Activated T-helper 1 cell treated with anti-CD3 and anti-CD28 coated beads, Interleukin-12 subunit alpha, Interleukin-12 subunit beta, Interleukin-2, Interleukin-4 antibody, amounts not matched to agents 30 ng/mL and 10 ng/mL and 1 ng/mL, durations not matched to agents 14 hours and 24 hours and 36 hours (primary cell): ENCODE data around the gene CDKAL1. TPM values are rescaled to one million over a fixed set of nuclear protein-coding genes. Genes with fewer than 3 reads are reported as not detected.
"Not testable (repeated sequence)": the region's sequence is repeated elsewhere in the genome, so short reads cannot be mapped to it uniquely, and the experiment has no call there.

ENCODE experiments used
- DNase-seq: peaks from one replicate; pipeline ENCODE4 v3.0.0; 2021; ENCODE audit warnings: low spot score
- H3K27ac Mint-ChIP-seq: one replicate; pipeline ENCODE4 v1.8.0; 2021; ENCODE audit warnings: mild to moderate bottlenecking, mixed read lengths
- H3K27me3 Mint-ChIP-seq: one replicate; pipeline ENCODE4 v1.8.0; 2022; ENCODE audit warnings: mild to moderate bottlenecking, moderate library complexity, mixed read lengths; ENCODE audit not compliant: insufficient read depth
- H3K36me3 Mint-ChIP-seq: one replicate; pipeline ENCODE4 v1.8.0; 2021; ENCODE audit warnings: low read depth, mixed read lengths
- H3K4me1 Mint-ChIP-seq: one replicate; pipeline ENCODE4 v1.8.0; 2021; ENCODE audit warnings: low read depth, mixed read lengths
- H3K4me3 Mint-ChIP-seq: one replicate; pipeline ENCODE4 v1.8.0; 2021; ENCODE audit warnings: mild to moderate bottlenecking, moderate library complexity, mixed read lengths
- H3K9me3 Mint-ChIP-seq: one replicate; pipeline ENCODE4 v1.8.0; 2021; ENCODE audit warnings: mixed read lengths
- intact Hi-C: fragments of 100-400 bp; cut with micrococcal nuclease; formaldehyde crosslinking; loops from one replicate; pipeline ENCODE4 v1.15.1; 2024
- total RNA-seq: library from RNA; stranded (reverse); gene quantifications from 2 replicates; pipeline ENCODE4 v1.2.3, GENCODE V29; 2022

Gene CDKAL1
- total RNA-seq, 1 donor from 2014 or later, result 32.2 TPM

DNA sequence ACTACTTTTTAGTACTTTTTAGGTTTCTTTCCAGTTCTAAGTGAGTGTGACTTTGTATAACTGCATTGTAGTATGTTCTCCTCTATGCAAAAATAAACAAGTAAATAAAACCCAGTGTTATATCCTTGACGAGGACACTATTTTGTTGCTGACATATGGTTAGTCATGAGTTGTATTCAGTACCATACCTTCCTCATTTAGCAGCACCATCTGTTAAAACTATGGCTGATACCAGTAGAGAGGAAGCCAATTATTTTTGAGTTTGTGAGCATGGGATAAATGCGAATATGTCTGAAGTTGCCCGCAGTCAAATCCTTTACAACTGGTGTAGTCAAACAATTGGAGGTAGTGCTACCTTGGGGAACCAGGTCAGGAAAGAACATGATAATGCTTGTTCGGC is 74.1 kb downstream of the CDKAL1 start:
- Mint-ChIP-seq H3K4me3 (no peak overlapping the region), H3K36me3 (peaks cover 7% of the 10 kb centered on the region), H3K27me3 (no peaks in the 10 kb centered on the region), H3K27ac (no peak overlapping the region), H3K9me3 (peaks cover 5% of the 10 kb centered on the region), H3K4me1 (peaks cover 5% of the 10 kb centered on the region)
- no peak for DNase-seq
- intact Hi-C loops, result no loop called here

DNA sequence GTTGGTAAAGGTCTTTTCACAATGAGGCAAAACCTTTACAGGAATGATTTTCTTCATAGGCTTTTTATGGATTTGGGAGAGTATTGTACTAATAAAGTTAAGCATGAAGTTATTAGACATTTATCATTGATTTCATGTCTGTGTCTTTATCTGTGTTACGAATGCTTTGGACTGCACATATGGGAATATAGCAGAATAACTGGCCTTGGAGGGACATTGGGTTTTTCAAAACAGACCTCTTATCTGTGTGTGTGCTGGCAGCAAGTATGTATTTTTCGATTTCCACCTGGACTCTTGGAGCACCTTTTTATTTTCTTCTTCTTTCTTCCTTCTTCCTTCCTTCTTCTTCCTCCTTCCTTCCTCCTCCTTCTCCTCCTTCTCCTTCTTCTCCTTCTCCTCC is 74.6 kb downstream of the CDKAL1 start:
- intact Hi-C loops, result no loop called here
- no peak overlapping the region for H3K27ac Mint-ChIP-seq
- no peak for DNase-seq
- peaks cover 5% of the 10 kb centered on the region for H3K9me3 Mint-ChIP-seq
- H3K27me3 Mint-ChIP-seq, result no peaks in the 10 kb centered on the region
- H3K4me3 Mint-ChIP-seq, result no peak overlapping the region
- peaks cover 7% of the 10 kb centered on the region for H3K36me3 Mint-ChIP-seq
- H3K4me1 Mint-ChIP-seq, result peaks cover 5% of the 10 kb centered on the region

DNA sequence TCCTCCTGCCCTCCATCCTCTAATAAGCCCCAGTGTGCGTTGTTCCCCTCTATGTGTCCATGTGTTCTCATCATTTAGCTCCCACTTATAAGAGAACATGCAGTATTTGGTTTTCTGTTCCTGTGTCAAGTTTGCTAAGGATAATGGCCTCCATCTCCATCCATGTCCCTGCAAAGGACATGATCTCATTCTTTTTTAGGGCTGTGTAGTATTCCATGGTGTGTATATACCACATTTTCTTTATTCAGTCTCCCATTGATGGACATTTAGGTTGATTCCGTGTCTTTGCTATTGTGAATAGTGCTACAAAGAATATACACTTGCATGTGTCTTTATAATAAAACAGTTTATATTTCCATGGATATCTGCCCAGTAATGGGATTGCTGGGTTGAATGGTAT is 75.7 kb downstream of the CDKAL1 start:
- H3K36me3 Mint-ChIP-seq, H3K27ac Mint-ChIP-seq, H3K4me1 Mint-ChIP-seq, H3K27me3 Mint-ChIP-seq, DNase-seq, H3K4me3 Mint-ChIP-seq, H3K9me3 Mint-ChIP-seq, intact Hi-C loops: not testable (repeated sequence)

DNA sequence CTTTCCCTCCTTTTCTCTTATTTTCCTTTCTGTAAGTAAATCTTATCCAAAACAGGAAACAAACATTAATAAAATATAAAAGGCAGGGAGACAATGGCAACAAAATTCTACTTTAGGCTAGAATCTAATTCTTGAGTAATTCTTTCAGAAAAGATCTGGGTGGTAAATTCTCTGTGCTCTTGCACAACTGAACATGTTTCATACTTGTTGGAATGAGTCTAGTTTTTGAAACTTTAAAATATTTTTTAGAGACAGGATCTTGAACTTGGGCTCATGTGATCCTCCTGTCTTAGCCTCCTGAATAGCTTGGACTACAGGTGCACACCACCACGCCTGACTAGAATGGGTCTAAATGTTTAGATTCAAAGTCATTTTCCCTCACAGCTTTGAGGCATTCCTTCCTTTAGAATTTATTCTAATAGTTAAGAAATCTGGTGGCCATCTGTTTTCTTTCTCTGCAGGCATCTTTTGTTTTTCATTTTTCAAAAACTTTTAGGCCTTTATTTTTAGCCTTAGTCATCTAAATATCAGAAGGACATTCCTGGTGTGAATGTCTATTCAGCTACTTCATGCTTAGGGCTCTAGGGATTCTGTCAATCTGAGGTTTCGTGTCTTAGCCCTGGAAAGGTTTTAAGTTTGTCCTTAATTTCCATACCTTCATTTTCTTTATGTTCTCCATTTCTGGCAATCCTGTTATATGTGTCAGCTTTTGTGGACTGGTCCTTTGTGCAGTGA is 76.5 kb downstream of the CDKAL1 start:
- H3K27me3 Mint-ChIP-seq, result no peaks in the 10 kb centered on the region
- H3K27ac Mint-ChIP-seq, result no peak overlapping the region
- H3K4me3 Mint-ChIP-seq, result no peak overlapping the region

DNA sequence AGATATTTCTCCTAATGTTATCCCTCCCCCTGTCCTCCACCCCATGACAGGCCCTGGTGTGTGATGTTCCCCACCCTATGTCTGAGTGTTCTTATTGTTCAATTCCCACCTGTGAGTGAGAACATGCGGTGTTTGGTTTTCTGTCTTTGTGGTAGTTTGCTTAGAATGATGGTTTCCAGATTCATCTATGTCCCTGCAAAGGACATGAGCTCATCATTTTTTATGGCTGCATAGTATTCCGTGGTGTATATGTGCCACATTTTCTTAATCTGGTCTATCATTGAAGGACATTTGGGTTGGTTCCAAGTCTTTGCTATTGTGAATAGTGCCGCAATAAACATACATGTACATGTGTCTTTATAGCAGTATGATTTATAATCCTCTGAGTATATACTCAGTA is 83.3 kb downstream of the CDKAL1 start:
- not testable (repeated sequence) for H3K36me3 Mint-ChIP-seq, H3K27me3 Mint-ChIP-seq

More for the DNA sequence above, 76.5 kb downstream of the CDKAL1 start:
- intact Hi-C loops, result no loop called here
- Mint-ChIP-seq H3K9me3 (peaks cover 5% of the 10 kb centered on the region), H3K36me3 (peaks cover 6% of the 10 kb centered on the region), H3K4me1 (peaks cover 5% of the 10 kb centered on the region)
- DNase-seq, result no peak

DNA sequence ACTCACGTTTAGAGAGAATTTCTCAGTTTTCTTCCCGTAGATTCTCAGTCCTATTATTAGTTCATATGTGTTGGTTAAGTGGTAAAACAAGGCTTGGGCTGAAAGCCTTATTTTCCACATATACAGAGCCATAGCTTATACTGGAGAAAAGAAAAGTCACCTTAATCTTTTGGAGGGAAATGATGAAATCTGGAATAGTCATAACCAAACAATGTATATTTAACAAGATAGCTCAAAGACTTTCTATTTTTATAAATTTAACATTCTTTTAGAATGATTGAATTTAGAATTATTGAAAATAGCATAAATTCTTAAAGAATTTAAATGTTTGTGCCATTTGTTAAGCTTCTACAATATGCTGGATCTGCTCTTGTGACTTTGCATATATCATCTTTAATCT is 85.8 kb downstream of the CDKAL1 start:
- H3K4me1 Mint-ChIP-seq, result peaks cover 12% of the 10 kb centered on the region
- intact Hi-C loops, result no loop called here
- H3K4me3 Mint-ChIP-seq, result no peak overlapping the region
- no peak overlapping the region for H3K27ac Mint-ChIP-seq
- no peak for DNase-seq
- H3K27me3 Mint-ChIP-seq, result no peaks in the 10 kb centered on the region
- H3K9me3 Mint-ChIP-seq, result peaks cover 9% of the 10 kb centered on the region
- peaks cover 11% of the 10 kb centered on the region for H3K36me3 Mint-ChIP-seq

More for the DNA sequence above, 83.3 kb downstream of the CDKAL1 start:
- H3K4me1 Mint-ChIP-seq, H3K4me3 Mint-ChIP-seq, intact Hi-C loops, DNase-seq, H3K9me3 Mint-ChIP-seq, H3K27ac Mint-ChIP-seq: not testable (repeated sequence)

DNA sequence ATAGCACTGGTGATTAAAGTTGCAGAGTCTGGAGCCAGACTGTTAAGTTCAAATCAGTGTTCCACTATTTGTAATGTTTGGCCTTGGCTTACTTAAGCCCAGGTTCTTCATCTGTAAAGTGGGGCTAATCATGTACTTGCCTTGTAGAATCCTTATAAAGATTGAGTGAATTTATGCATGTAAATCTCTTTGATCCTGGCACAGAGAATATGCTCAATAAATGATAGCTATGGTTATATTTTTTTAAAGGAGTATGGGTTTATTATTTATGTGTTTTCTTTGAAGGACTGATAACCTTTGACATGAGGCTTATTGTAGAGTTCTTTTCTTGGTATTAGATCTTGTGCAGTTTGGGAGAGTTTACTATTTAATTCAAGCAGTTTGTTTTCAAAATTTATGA is 89.5 kb downstream of the CDKAL1 start:
- Mint-ChIP-seq H3K27me3 (no peaks in the 10 kb centered on the region), H3K36me3 (peaks cover 8% of the 10 kb centered on the region), H3K4me3 (no peak overlapping the region), H3K27ac (no peak overlapping the region), H3K9me3 (no peaks in the 10 kb centered on the region), H3K4me1 (peaks cover 16% of the 10 kb centered on the region)
- DNase-seq, result no peak
- intact Hi-C loops, result no loop called here

DNA sequence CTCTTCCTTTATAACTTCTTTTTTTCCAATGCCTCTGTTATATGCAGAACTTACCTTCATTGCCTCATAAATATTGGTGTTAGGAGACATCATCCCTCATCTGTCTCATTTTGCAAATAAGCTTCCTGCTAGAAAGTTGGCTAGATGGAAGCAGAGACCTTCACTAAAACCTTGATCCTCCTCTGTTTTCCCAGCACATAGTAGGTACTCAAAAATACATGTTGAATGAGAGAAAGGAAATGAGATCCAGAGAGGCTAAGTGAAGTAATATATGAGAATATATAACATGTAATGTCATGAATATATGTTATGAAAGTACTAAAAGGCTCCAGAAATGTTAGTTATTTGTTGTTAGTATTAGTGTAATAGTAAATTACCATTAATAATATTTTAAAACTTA is 91.9 kb downstream of the CDKAL1 start:
- no peak overlapping the region for H3K4me3 Mint-ChIP-seq
- DNase-seq, result no peak
- peaks cover 8% of the 10 kb centered on the region for H3K36me3 Mint-ChIP-seq
- no peaks in the 10 kb centered on the region for H3K27me3 Mint-ChIP-seq
- intact Hi-C loops, result no loop called here
- H3K4me1 Mint-ChIP-seq, result peaks cover 28% of the 10 kb centered on the region
- no peak overlapping the region for H3K27ac Mint-ChIP-seq
- H3K9me3 Mint-ChIP-seq, result no peaks in the 10 kb centered on the region

DNA sequence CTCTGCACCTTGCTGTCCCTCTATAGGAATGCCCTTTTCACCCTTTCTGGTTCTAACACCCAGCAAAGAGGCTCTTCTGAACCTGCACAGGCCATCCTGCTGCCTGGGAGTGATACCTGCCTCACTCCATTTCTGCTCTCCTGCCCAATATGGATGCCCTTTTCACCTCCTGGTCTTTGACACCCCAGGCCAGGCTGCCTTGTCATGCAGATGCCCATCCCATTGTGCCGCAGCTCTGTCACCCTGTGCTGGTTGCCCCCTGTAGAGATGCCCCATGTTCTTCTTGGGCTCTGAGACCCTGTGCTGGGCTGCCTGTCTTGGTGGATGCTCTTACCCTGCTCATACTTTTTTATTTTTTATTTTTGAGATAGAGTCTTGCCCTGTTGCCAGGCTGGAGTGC is 95.3 kb downstream of the CDKAL1 start:
- DNase-seq, result no peak
- H3K27ac Mint-ChIP-seq, result no peak overlapping the region
- H3K27me3 Mint-ChIP-seq, result no peaks in the 10 kb centered on the region
- peaks cover 36% of the 10 kb centered on the region for H3K4me1 Mint-ChIP-seq
- no peaks in the 10 kb centered on the region for H3K9me3 Mint-ChIP-seq
- H3K4me3 Mint-ChIP-seq, result no peak overlapping the region
- peaks cover 7% of the 10 kb centered on the region for H3K36me3 Mint-ChIP-seq
- intact Hi-C loops, result no loop called here

DNA sequence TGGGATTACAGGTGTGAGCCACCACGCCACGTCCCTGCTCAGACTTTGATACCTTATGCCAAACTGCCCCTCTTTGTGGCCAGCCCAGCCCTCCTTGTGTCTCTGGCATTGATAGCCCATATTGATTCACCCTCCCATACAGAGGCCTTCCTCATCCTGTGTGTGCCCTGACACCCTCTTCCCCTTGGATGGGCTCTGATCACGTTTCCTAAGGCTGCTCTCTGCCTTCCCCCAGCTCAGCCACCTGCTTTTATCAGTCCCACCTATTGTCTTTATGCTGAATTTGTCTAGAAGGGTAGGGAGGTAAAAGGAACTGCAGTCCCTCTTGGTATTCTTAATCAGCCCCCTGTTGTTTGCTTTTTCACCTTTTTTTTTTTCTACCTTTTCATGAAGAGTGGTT is 95.9 kb downstream of the CDKAL1 start:
- intact Hi-C loops, result no loop called here
- H3K36me3 Mint-ChIP-seq, result peaks cover 7% of the 10 kb centered on the region
- H3K27ac Mint-ChIP-seq, result no peak overlapping the region
- no peaks in the 10 kb centered on the region for H3K27me3 Mint-ChIP-seq
- no peak for DNase-seq
- H3K9me3 Mint-ChIP-seq, result no peaks in the 10 kb centered on the region
- H3K4me1 Mint-ChIP-seq, result peaks cover 31% of the 10 kb centered on the region
- H3K4me3 Mint-ChIP-seq, result no peak overlapping the region

DNA sequence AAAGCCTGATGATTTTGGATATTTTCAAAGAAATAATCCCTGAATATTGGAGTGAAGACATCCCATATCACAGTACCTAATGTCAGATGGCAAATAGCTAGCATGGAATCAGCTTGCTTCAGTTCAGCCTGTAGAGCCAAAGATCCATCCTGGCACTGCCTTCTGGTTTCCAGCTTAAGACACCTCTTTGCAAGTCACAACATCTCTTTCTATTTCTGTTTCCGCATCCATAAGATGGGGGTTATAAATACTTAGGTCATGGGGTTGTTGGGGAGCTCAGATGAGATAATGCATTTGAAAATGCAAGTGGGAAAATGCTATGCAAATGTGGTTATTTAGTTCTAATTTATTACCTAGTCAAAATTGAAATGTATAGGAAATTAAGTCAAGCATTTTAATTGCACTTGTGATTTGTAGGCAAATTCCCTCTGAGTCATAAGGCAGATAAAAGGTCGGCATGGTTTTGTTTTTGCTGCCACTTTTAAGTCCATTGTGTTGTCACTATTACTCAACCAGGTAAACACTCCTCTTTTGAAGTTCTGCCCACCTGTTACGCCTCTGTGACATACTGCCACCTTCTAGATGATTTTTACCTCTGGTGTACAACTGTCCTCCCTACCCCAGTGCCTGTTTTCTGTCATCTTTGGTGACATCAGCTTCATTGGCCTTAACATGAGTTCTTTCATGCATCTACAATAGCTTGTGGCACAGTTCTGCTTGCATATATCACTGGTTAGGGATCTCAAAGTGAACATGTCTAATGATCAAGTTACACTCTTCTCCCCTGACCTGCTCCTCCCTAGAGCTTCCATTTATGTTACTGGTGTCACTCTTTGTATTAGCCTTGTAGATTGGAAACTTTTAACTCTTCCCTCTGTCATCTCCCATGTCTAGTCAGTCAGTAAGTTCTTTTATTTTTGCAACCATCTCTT is 96.6 kb downstream of the CDKAL1 start:
- peaks cover 30% of the 10 kb centered on the region for H3K4me1 Mint-ChIP-seq
- H3K9me3 Mint-ChIP-seq, result no peaks in the 10 kb centered on the region
- no peak overlapping the region for H3K27ac Mint-ChIP-seq
- peaks cover 7% of the 10 kb centered on the region for H3K36me3 Mint-ChIP-seq
- intact Hi-C loops, result loop anchor here (1.0 kb wide), 1 partner anchor 77 kb away; no protein-coding TSS in a partner anchor
- DNase-seq, result no peak
- H3K27me3 Mint-ChIP-seq, result no peaks in the 10 kb centered on the region
- H3K4me3 Mint-ChIP-seq, result no peak overlapping the region

DNA sequence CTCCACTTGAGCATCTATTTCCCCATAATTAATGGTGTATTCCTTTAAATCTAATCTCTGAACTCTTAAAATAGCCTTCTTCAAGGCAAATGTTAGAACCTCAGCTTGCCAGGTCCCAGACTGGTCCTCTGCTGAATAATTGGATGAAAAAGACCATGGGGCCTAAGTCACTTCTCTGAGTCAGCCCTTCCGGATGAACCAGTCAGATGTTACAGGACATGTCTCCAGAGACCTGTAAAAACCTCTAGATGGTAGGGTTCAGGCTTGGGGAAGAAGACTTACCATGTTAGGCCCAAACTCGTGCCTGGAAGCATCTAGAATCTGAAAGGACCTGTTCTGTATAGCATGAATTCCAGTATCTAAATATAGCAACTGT is 97.3 kb downstream of the CDKAL1 start:
- Mint-ChIP-seq H3K27ac (no peak overlapping the region), H3K9me3 (no peaks in the 10 kb centered on the region), H3K36me3 (peaks cover 4% of the 10 kb centered on the region), H3K4me1 (peaks cover 35% of the 10 kb centered on the region), H3K27me3 (no peaks in the 10 kb centered on the region), H3K4me3 (no peak overlapping the region)
- DNase-seq, result no peak
- intact Hi-C loops, result loop anchor here (1.0 kb wide), 1 partner anchor 77 kb away; no protein-coding TSS in a partner anchor

DNA sequence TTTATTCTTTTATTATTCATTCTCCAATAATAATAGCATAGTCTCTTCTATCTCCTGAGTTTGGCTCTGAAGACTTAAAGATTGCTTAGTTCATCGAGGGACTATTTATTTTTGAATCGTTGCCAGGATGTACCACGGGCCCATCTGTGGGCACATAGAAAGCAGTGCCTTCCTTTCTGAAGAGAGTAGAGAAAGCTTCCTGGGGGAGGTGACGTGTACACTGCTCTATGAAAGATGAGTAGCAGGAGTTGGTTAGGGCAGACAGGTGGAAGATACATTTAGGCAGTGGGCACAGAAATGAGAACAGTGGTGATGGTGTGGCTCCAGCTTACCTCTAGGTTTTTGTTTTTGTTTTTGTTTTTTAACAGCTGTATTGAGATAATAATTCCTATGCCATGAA is 98.4 kb downstream of the CDKAL1 start:
- Mint-ChIP-seq H3K9me3 (no peaks in the 10 kb centered on the region), H3K4me3 (no peak overlapping the region), H3K27ac (no peak overlapping the region), H3K27me3 (no peaks in the 10 kb centered on the region), H3K36me3 (peaks cover 6% of the 10 kb centered on the region), H3K4me1 (peaks cover 35% of the 10 kb centered on the region)
- DNase-seq, result no peak
- intact Hi-C loops, result no loop called here
